ENCODE data around the gene BORCS8. TPM values are rescaled to one million over a fixed set of nuclear protein-coding genes. Genes with fewer than 3 reads are reported as not detected.
A peak's percentile ranks its signal among the peaks of the same experiment; 100 is the strongest.
"Not testable (repeated sequence)": the region's sequence is repeated elsewhere in the genome, so short reads cannot be mapped to it uniquely, and the experiment has no call there.

BORCS8 gene
- polyA plus RNA-seq, 1 of the 3 experiments (the other 2 are of a cell fraction), result 36.4 TPM

DNA sequence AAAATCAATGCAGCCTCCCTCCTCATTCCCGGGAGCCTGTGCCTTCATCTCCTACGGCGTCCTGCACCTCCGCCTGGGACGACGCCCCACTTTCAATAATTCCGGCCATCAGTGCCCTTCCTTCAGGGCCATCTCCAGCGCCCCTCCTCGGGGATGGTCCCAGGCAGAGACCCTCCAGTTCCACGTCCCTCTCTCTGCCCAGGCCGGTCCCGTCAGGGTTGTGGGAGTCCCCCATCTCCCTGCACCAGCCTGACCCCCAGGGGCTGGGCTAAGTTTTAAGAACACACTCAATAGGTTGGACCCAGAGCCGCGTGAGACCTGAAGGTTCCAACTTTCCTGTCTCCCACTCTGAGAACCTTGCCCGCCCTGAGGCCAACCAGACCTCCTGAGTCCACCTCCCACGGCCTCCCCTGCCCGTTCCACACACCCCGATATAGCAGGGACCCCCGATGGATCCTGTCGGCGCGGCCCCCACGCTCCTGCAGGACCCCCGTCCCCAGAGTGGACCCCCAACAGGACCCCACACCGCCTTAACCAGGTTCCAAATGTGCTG lies 54.3 kb downstream of the BORCS8 start:
- 21% methylated on average over 12 of the region's 25 CpGs for WGBS (ENCODE audit: low lambda C conversion rate)
- Histone ChIP-seq H3K27me3 (ENCODE audit: insufficient read depth) (no peaks in the 10 kb centered on the region), H3K4me1 (ENCODE audit: control insufficient read depth in 1 of 2, insufficient read depth in 2 of 2, low read depth in 1 of 2, low read length in 1 of 2) (peaks cover 0 to 8% of the 10 kb centered on the region in 2 experiments; a peak in 2 of 4 replicates), H3K4me2 (peak overlapping the region; percentile 98), H2AFZ (ENCODE audit: low read depth) (peak overlapping the region; percentile 94), H4K20me1 (ENCODE audit: insufficient read depth) (no peaks in the 10 kb centered on the region), H3F3A (replicated peaks; ENCODE audit: insufficient read depth) (peaks cover 11% of the 10 kb centered on the region), H3K36me3 (replicated peaks in 1 of 2; ENCODE audit: control insufficient read depth in 1 of 2, insufficient read depth in 2 of 2, low read length in 1 of 2) (no peaks in the 10 kb centered on the region), H3K9me2 (no peaks in the 10 kb centered on the region), H3K27ac (ENCODE audit: low read depth in 2 of 2, low read length in 1 of 2) (peak overlapping the region; percentile 48 to 51; a peak in 2 of 4 replicates), H3K9me3 (no peaks in the 10 kb centered on the region), H3K4me3 (ENCODE audit: low read depth in 2 of 2, low read length in 1 of 2) (peak overlapping the region; percentile 68 to 89), H3K79me2 (ENCODE audit: insufficient read depth) (peaks cover 8% of the 10 kb centered on the region; the same call in 1 of the 2 replicates), H3K9ac (peak overlapping the region; percentile 83)
- TF ChIP-seq SMC3 (IDR thresholded peaks at IDR 0.05; ENCODE audit: low read depth, low read length), result no peak
- TF ChIP-seq NFIC (IDR thresholded peaks at IDR 0.05; ENCODE audit: borderline replicate concordance), result no peak
- no peak for TF ChIP-seq NRF1 (IDR thresholded peaks at IDR 0.05; ENCODE audit: low read depth, low read length)
- TF ChIP-seq CHD2 (IDR thresholded peaks at IDR 0.05; ENCODE audit: low read length, partially characterized antibody), result no peak
- ChIA-PET POLR2A (no interaction called here), CTCF (interaction anchor here (1.4 to 3.0 kb wide), 2 partner anchors 9 to 37 kb away, joined by 3 to 16 read pairs; no protein-coding TSS in a partner anchor)
- peak; percentile 54 for DNase-seq

DNA sequence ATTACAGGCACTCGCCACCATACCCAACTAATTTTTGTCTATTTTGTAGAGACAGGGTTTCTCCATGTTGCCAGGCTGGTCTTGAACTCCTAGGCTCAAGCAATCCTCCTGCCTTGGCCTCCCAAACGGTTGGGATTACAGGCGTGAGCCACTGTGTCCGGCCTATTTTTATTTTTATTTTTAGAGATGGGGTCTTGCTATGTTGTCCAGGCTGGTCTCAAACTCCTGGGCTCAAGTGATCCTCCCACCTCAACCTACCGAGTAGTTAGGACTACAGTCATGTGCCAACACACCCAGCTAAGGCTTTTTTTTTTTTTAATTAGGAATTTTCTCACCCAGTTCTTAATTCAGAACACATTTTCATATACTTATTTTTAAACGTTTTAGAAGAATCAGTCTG lies 56.2 kb downstream of the BORCS8 start:
- H3K4me1 ChIP-seq (ENCODE audit: control insufficient read depth in 1 of 2, insufficient read depth in 2 of 2, low read depth in 1 of 2, low read length in 1 of 2); H3K27ac ChIP-seq (ENCODE audit: low read depth in 2 of 2, low read length in 1 of 2); H3K36me3 ChIP-seq (replicated peaks in 1 of 2; ENCODE audit: control insufficient read depth in 1 of 2, insufficient read depth in 2 of 2, low read length in 1 of 2); H3K4me3 ChIP-seq (ENCODE audit: low read depth in 2 of 2, low read length in 1 of 2); H3K4me2 ChIP-seq; POLR2A ChIA-PET; H3K27me3 ChIP-seq (ENCODE audit: insufficient read depth); H3K9ac ChIP-seq; H3K9me2 ChIP-seq; H3K79me2 ChIP-seq (ENCODE audit: insufficient read depth); H4K20me1 ChIP-seq (ENCODE audit: insufficient read depth); H2AFZ ChIP-seq (ENCODE audit: low read depth); H3K9me3 ChIP-seq; DNase-seq: not testable (repeated sequence)
- CTCF ChIA-PET, result interaction anchor here (2.2 to 3.0 kb wide), 2 partner anchors 10 to 20 kb away, joined by 4 to 16 read pairs; no protein-coding TSS in a partner anchor
- WGBS (ENCODE audit: low lambda C conversion rate), result 86% methylated on average over 6 of the region's 6 CpGs
- H3F3A ChIP-seq (replicated peaks; ENCODE audit: insufficient read depth), result peaks cover 11% of the 10 kb centered on the region

DNA sequence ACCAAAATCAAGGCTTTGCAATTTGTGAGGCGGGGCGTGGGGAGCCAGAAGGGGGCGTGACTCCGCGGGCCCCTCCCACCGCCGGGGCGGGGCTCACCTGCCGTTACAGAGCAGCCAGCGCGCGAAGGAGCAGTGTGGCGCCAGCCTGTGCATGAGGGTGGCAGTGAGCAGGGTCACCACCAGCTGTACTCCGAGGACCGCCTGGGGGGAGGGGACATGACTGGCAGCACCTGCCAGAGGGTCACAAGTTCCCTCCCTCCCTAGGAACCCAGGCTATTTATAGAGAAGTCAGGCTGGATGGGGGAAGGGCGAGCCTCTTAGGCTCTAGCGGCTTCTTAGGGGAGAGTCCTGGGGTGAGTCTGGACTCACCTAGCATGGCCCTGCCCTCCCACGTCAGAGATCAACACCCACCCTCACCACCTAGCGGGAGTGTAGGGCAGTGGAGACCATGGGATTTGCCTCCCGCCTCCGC lies 57.2 kb downstream of the BORCS8 start:
- Histone ChIP-seq H2AFZ (ENCODE audit: low read depth) (no peak overlapping the region), H3K4me1 (ENCODE audit: control insufficient read depth in 1 of 2, insufficient read depth in 2 of 2, low read depth in 1 of 2, low read length in 1 of 2) (peaks cover 0 to 8% of the 10 kb centered on the region in 2 experiments; a peak in 2 of 4 replicates), H3K9me3 (no peaks in the 10 kb centered on the region), H3K4me2 (no peak overlapping the region), H4K20me1 (ENCODE audit: insufficient read depth) (no peaks in the 10 kb centered on the region), H3K36me3 (replicated peaks in 1 of 2; ENCODE audit: control insufficient read depth in 1 of 2, insufficient read depth in 2 of 2, low read length in 1 of 2) (no peaks in the 10 kb centered on the region), H3K27ac (ENCODE audit: low read depth in 2 of 2, low read length in 1 of 2) (no peak overlapping the region), H3K4me3 (ENCODE audit: low read depth in 2 of 2, low read length in 1 of 2) (no peak overlapping the region), H3K79me2 (ENCODE audit: insufficient read depth) (peaks cover 8% of the 10 kb centered on the region; the same call in 1 of the 2 replicates), H3K27me3 (ENCODE audit: insufficient read depth) (no peaks in the 10 kb centered on the region), H3K9ac (no peak overlapping the region), H3F3A (replicated peaks; ENCODE audit: insufficient read depth) (peaks cover 3% of the 10 kb centered on the region), H3K9me2 (no peaks in the 10 kb centered on the region)
- peak; percentile 32 for DNase-seq
- ChIA-PET CTCF (interaction anchor here (0.6 to 3.0 kb wide), 5 partner anchors 11 to 40 kb away, joined by 3 to 16 read pairs (median 4); no protein-coding TSS in a partner anchor), POLR2A (interaction anchor here (0.6 kb wide), 1 partner anchor 9 kb away, joined by 3 read pairs; no protein-coding TSS in a partner anchor)
- WGBS (ENCODE audit: low lambda C conversion rate), result 82% methylated on average over 16 of the region's 21 CpGs
- TF ChIP-seq ELF1 (IDR thresholded peaks at IDR 0.05) (no peak), FOSL2 (IDR thresholded peaks at IDR 0.05; ENCODE audit: borderline replicate concordance, low read depth) (no peak), JUND (IDR thresholded peaks at IDR 0.05) (no peak), RXRA (IDR thresholded peaks at IDR 0.05; ENCODE audit: borderline replicate concordance, low read depth) (no peak), MEF2A (IDR thresholded peaks at IDR 0.05; ENCODE audit: borderline replicate concordance, low read depth) (no peak), TAF1 (IDR thresholded peaks at IDR 0.05; ENCODE audit: borderline replicate concordance, low read depth, low read length) (no peak), RAD21 (IDR thresholded peaks at IDR 0.05; ENCODE audit: low read length) (no peak), POLR2AphosphoS5 (IDR thresholded peaks at IDR 0.05; ENCODE audit: low read depth, low read length) (no peak), RCOR1 (IDR thresholded peaks at IDR 0.05; ENCODE audit: low read length) (no peak)
- TF ChIP-seq, protein P1, sequence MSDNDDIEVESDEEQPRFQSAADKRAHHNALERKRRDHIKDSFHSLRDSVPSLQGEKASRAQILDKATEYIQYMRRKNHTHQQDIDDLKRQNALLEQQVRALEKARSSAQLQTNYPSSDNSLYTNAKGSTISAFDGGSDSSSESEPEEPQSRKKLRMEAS (IDR thresholded peaks at IDR 0.05; ENCODE audit: low read depth), result no peak
- TF ChIP-seq, protein P2, sequence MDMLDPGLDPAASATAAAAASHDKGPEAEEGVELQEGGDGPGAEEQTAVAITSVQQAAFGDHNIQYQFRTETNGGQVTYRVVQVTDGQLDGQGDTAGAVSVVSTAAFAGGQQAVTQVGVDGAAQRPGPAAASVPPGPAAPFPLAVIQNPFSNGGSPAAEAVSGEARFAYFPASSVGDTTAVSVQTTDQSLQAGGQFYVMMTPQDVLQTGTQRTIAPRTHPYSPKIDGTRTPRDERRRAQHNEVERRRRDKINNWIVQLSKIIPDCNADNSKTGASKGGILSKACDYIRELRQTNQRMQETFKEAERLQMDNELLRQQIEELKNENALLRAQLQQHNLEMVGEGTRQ (IDR thresholded peaks at IDR 0.05; ENCODE audit: borderline replicate concordance, low read depth, low read length), result no peak
- TF ChIP-seq, protein P3, sequence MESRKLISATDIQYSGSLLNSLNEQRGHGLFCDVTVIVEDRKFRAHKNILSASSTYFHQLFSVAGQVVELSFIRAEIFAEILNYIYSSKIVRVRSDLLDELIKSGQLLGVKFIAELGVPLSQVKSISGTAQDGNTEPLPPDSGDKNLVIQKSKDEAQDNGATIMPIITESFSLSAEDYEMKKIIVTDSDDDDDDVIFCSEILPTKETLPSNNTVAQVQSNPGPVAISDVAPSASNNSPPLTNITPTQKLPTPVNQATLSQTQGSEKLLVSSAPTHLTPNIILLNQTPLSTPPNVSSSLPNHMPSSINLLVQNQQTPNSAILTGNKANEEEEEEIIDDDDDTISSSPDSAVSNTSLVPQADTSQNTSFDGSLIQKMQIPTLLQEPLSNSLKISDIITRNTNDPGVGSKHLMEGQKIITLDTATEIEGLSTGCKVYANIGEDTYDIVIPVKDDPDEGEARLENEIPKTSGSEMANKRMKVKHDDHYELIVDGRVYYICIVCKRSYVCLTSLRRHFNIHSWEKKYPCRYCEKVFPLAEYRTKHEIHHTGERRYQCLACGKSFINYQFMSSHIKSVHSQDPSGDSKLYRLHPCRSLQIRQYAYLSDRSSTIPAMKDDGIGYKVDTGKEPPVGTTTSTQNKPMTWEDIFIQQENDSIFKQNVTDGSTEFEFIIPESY (IDR thresholded peaks at IDR 0.05; ENCODE audit: borderline replicate concordance, low read depth), result no peak
- TF ChIP-seq, protein P4, sequence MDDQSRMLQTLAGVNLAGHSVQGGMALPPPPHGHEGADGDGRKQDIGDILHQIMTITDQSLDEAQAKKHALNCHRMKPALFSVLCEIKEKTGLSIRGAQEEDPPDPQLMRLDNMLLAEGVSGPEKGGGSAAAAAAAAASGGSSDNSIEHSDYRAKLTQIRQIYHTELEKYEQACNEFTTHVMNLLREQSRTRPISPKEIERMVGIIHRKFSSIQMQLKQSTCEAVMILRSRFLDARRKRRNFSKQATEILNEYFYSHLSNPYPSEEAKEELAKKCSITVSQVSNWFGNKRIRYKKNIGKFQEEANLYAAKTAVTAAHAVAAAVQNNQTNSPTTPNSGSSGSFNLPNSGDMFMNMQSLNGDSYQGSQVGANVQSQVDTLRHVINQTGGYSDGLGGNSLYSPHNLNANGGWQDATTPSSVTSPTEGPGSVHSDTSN (IDR thresholded peaks at IDR 0.05), result no peak
- TF ChIP-seq, protein P5, sequence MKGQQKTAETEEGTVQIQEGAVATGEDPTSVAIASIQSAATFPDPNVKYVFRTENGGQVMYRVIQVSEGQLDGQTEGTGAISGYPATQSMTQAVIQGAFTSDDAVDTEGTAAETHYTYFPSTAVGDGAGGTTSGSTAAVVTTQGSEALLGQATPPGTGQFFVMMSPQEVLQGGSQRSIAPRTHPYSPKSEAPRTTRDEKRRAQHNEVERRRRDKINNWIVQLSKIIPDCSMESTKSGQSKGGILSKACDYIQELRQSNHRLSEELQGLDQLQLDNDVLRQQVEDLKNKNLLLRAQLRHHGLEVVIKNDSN (IDR thresholded peaks at IDR 0.05; ENCODE audit: borderline replicate concordance, low read depth), result no peak
